T-cell (primary cell): Measurements from ENCODE around the gene MOXD1. TPM values are rescaled to one million over a fixed set of nuclear protein-coding genes. Genes with fewer than 3 reads are reported as not detected.

Experiments used
- ATAC-seq, 4 experiments: fragments of 200-7000 bp in 3 of 4; fragments of 150-1000 bp in 1 of 4; cut with Tn5 transposase; replicated peaks in 1 of 4; 1 replicate in 3 of 4; 2 replicates in 1 of 4; pipeline ENCODE4 v1.10.0; 2021; ENCODE audit warnings: moderate library complexity in 3 of 4, mild to moderate bottlenecking in 2 of 4, moderate number of reproducible peaks in 1 of 4
- CTCF ChIA-PET, 2 donors: fragments of 300-600 bp; sonication (Branson Sonifier 250); formaldehyde crosslinking; loops; one replicate each; lab custom pipeline; 2022; ENCODE audit warnings: antibody characterized with exemption in 2 of 2; lab: Charles Lee
- POLR2A ChIA-PET, 2 donors: fragments of 300-600 bp; sonication (Branson Sonifier 250); formaldehyde crosslinking; loops; one replicate each; lab custom pipeline; 2022; ENCODE audit warnings: antibody characterized with exemption in 2 of 2; lab: Charles Lee
- DNase-seq, 35 experiments: peaks; one replicate each; pipeline versions ENCODE4 v3.0.0 to v3.0.0-alpha.2; 2013 to 2023
- H3K27ac ChIP-seq: one replicate; pipeline ENCODE4 v1.5.1; 2013; ENCODE audit warnings: low read length
- H3K27me3 ChIP-seq, 2 experiments: replicated peaks in 1 of 2; 1 replicate in 1 of 2; 2 replicates in 1 of 2; pipeline versions ENCODE4 v1.6.1 to v1.7.0; 2013; ENCODE audit warnings: low read length in 1 of 2, mixed read lengths in 1 of 2; ENCODE audit not compliant: control insufficient read depth in 2 of 2, insufficient read depth in 2 of 2; ENCODE audit errors: extremely low read depth in 1 of 2
- H3K36me3 ChIP-seq, 2 donors: 1 replicate in 1 of 2; 2 replicates in 1 of 2; pipeline versions ENCODE4 v1.6.1 to v1.7.0; 2013; ENCODE audit warnings: low read length in 1 of 2; ENCODE audit not compliant: control insufficient read depth in 2 of 2, insufficient read depth in 1 of 2; ENCODE audit errors: extremely low read depth in 1 of 2
- H3K4me1 ChIP-seq, 2 experiments: 1 replicate in 1 of 2; 2 replicates in 1 of 2; pipeline versions ENCODE4 v1.6.1 to v1.7.0; 2013; ENCODE audit warnings: low read length in 2 of 2, mixed read lengths in 1 of 2; ENCODE audit not compliant: insufficient read depth in 2 of 2, control insufficient read depth in 1 of 2; ENCODE audit errors: extremely low read depth in 1 of 2
- H3K4me3 ChIP-seq, 2 donors: 1 replicate in 1 of 2; 2 replicates in 1 of 2; pipeline versions ENCODE4 v1.5.1 to v1.7.0; 2013; ENCODE audit warnings: mild to moderate bottlenecking in 2 of 2, low read length in 1 of 2, moderate library complexity in 1 of 2; ENCODE audit not compliant: control insufficient read depth in 1 of 2; ENCODE audit errors: extremely low read depth in 1 of 2
- H3K9me3 ChIP-seq: 2 replicates; pipeline ENCODE4 v1.7.0; 2013
- H3K27ac Mint-ChIP-seq, 2 donors: one replicate each; pipeline ENCODE4 v1.8.0; 2020 to 2021; ENCODE audit warnings: mild to moderate bottlenecking in 2 of 2, mixed read lengths in 2 of 2
- H3K27me3 Mint-ChIP-seq, 2 donors: one replicate each; pipeline ENCODE4 v1.8.0; 2021 to 2022; ENCODE audit warnings: mixed read lengths in 2 of 2
- H3K36me3 Mint-ChIP-seq: one replicate; pipeline ENCODE4 v1.8.0; 2021; ENCODE audit warnings: mixed read lengths
- H3K4me1 Mint-ChIP-seq, 3 donors: one replicate each; pipeline ENCODE4 v1.8.0; 2020 to 2022; ENCODE audit warnings: mixed read lengths in 3 of 3, mild to moderate bottlenecking in 1 of 3
- H3K4me3 Mint-ChIP-seq, 3 donors: one replicate each; pipeline ENCODE4 v1.8.0; 2020 to 2022; ENCODE audit warnings: mild to moderate bottlenecking in 3 of 3, mixed read lengths in 3 of 3, moderate library complexity in 3 of 3
- H3K9me3 Mint-ChIP-seq, 3 donors: one replicate each; pipeline ENCODE4 v1.8.0; 2020 to 2022; ENCODE audit warnings: mixed read lengths in 3 of 3
- WGBS: methylation state at CpG from one replicate; pipeline ENCODE4 v1.1.5; 2013; ENCODE audit warnings: missing lambda C conversion rate; ENCODE audit not compliant: insufficient coverage; 5-methylcytosine and 5-hydroxymethylcytosine counted together
- total RNA-seq, 35 experiments: library from RNA in 6 of 35; stranded (reverse) in 6 of 35; fragments of 120-200 nt in 1 of 35; gene quantifications; one replicate each; pipeline versions ENCODE4 v1.2.1 to v1.2.4 and lab custom pipeline; 2013 to 2026

The MOXD1 gene
- under 1 TPM in 4 of 5 donors, not detected in 1; 0.13 to 0.53 (median 0.15) TPM for total RNA-seq
- 0.17 TPM for total RNA-seq (2013)
- total RNA-seq (lab: John Stamatoyannopoulos, UW) = 0 to 0.33 (median 0) reads per million in 29 experiments

DNA sequence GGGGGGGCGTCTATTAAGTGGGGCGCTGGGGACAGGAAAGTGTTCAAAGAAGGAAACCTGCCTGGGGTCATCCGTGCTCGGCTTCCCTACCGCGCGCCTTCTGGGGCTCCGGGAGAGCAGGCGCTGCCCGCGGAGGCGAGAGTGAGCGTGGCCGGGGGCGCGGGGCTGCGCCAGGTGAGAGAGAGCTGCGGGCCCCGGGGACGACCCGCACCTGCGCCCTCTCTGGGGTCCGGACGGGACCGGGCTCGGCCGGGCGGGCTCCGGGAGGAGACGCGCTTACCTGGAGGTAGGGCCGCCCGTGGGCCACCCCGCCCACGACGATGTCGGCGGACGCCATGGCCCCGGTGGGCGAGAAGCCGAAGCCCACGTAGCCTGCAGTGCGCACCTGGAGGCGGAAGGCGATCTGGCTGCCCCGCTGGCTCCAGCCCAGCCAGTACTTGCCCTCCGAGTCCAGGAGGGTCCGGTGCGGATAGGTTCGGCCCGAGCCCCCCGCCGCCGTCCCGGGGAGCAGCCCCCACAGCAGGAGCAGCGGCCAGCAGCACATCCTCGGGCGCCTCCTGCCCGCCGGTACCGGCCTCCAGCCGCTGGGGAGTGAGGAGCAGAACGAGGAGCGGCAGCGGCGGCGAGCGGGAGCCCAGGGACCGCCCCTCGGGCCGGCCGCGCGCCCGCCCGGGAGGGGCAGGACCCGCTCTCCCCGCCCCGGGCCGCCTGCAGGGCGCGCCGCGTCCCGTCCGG is at the start of gene MOXD1:
TSS of gene MOXD1 (minus strand) at position 593 of the 735 bp plus-strand sequence. CDS start at position 544, 49 bp downstream.
- ChIA-PET POLR2A (no interaction called here), CTCF (no interaction called here)
- Mint-ChIP-seq H3K4me3 (peak within 1 kb of the TSS; percentile 41 to 72 (median 51)), H3K36me3 (no peaks in the 10 kb centered on the region), H3K9me3 (peaks cover 0 to 6% (median 3%) of the 10 kb centered on the region in 3 donors), H3K4me1 (peaks cover 6 to 16% (median 10%) of the 10 kb centered on the region in 3 donors), H3K27me3 (peaks cover 53 to 58% of the 10 kb centered on the region in 2 donors), H3K27ac (no peak within 1 kb of the TSS)
- Histone ChIP-seq H3K27me3 (peaks cover 19 to 24% of the 10 kb centered on the region in 2 experiments), H3K9me3 (no peaks in the 10 kb centered on the region), H3K4me1 (peaks cover 0 to 12% of the 10 kb centered on the region in 2 experiments), H3K4me3 (peak within 1 kb of the TSS in 1 of 2 donors; percentile 57), H3K36me3 (no peaks in the 10 kb centered on the region), H3K27ac (no peak within 1 kb of the TSS)
- peak in 3 of 4 experiments; percentile 19 to 36 (median 32) for ATAC-seq
- WGBS = 3% methylated on average over 85 of the region's 87 CpGs
- no peak for DNase-seq

DNA sequence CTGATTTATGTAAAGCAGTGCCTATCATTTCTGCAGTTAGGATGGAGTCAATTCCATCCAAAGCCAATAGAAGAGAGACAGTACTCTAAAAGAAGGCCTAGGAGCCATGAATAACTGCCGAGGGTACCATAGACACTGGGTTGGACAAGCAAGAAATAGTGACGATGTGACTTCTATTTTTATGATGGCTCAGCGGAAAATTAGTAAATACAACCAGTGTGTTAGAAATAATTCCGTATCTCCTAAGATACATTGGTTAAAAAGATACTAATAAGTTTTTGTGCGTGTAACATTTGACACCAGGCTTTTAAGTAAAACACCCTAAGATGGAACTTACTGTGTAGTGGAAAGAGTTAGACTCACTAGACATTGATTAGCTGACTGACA is 45.6 kb upstream of the MOXD1 start:
- H3K36me3 Mint-ChIP-seq = peaks cover 24% of the 10 kb centered on the region
- H3K4me3 Mint-ChIP-seq = no peak overlapping the region
- DNase-seq (no peak), ATAC-seq (no peak)
- no peaks in the 10 kb centered on the region for H3K4me1 Mint-ChIP-seq
- POLR2A ChIA-PET = no interaction called here
- no peak overlapping the region for H3K27ac Mint-ChIP-seq
- peaks cover 3 to 15% (median 4%) of the 10 kb centered on the region in 3 donors for H3K9me3 Mint-ChIP-seq
- WGBS = 93% methylated on average over 2 of the region's 5 CpGs
- no peak overlapping the region for H3K4me3 ChIP-seq
- H3K36me3 ChIP-seq = peaks cover 0 to 7% of the 10 kb centered on the region in 2 donors
- CTCF ChIA-PET = no interaction called here
- H3K9me3 ChIP-seq = no peaks in the 10 kb centered on the region
- H3K27me3 ChIP-seq = no peaks in the 10 kb centered on the region
- H3K4me1 ChIP-seq = no peaks in the 10 kb centered on the region
- H3K27ac ChIP-seq = no peak overlapping the region
- no peaks in the 10 kb centered on the region for H3K27me3 Mint-ChIP-seq

DNA sequence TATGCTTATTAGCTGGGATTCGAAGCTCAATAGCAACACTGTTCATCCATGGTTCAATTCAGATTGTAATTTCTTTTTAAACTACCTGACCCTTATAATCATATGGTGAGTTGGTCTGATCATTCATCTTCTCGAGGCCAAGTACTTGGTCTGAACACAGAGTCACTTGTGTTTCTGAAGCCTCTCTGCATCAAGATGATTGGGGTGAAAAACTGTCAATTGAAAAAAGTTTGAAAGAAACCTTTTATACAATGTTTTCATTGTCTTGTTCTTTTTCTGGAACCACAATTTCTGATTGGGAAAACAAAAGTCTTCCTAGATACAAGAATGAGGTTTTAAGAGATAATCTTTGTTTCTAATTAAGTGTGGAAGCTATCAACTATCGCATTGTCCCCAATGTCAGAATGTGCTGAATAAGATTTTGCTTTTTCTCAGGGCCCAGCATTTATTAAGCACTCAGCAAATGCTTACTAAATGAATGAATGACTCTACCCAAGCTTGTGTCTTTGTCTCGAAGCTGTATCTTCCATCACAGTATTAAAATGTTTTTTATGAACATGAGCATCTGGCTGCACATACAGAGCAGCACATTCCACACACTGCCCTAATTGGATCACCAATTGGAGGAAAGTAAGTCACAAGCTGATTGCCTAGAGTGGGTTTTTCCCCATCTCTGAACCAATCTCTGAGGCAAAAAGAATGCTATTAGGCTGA is 45.0 kb upstream of the MOXD1 start:
- no peak overlapping the region for H3K27ac Mint-ChIP-seq
- peaks cover 4 to 21% (median 8%) of the 10 kb centered on the region in 3 donors for H3K9me3 Mint-ChIP-seq
- Histone ChIP-seq H3K9me3 (no peaks in the 10 kb centered on the region), H3K27me3 (no peaks in the 10 kb centered on the region), H3K4me3 (no peak overlapping the region), H3K36me3 (peaks cover 0 to 7% of the 10 kb centered on the region in 2 donors), H3K4me1 (no peaks in the 10 kb centered on the region), H3K27ac (no peak overlapping the region)
- no peaks in the 10 kb centered on the region for H3K4me1 Mint-ChIP-seq
- ATAC-seq (no peak), DNase-seq (no peak)
- no CpG with 5 or more reads among the region's 4 CpGs for WGBS
- CTCF ChIA-PET = no interaction called here
- POLR2A ChIA-PET = no interaction called here
- peaks cover 19% of the 10 kb centered on the region for H3K36me3 Mint-ChIP-seq
- no peak overlapping the region for H3K4me3 Mint-ChIP-seq
- no peaks in the 10 kb centered on the region for H3K27me3 Mint-ChIP-seq

DNA sequence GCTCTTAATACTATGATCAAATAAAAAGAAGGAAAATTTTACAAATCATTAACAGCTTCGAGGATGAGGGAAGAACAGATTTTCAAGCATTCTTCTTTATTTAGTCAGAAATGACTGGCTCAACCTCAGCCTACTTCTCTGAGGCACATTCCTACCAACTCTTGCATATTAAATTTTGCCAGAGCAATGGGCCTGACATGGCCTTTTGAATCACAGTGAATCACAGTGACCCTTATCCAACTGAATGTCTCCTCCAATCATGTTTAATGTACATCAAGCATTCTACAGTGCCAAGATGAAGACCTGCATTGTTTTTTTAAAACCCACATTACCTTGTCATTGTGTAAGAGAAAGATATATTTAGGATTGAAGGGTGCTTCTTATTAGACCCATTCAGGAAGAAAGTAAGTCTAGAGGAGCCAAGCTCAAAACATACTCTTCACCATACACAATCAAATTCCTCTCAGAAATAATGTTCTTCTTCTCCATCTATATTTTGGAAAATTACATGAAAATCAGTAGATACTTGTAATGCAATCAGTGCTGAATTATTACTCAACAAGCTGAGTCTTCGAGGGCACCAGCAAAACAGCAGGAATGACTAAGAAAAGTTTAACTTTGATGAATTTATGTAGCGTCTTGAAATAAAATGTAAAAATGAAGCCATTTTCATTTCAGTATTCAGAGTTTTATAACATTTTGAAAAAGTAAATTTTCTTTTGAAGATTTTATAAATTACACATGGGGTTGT is 44.1 kb upstream of the MOXD1 start:
- Mint-ChIP-seq H3K27ac (no peak overlapping the region), H3K4me1 (no peaks in the 10 kb centered on the region), H3K27me3 (no peaks in the 10 kb centered on the region), H3K4me3 (no peak overlapping the region), H3K9me3 (peaks cover 4 to 27% (median 12%) of the 10 kb centered on the region in 3 donors), H3K36me3 (peaks cover 10% of the 10 kb centered on the region)
- Histone ChIP-seq H3K4me3 (no peak overlapping the region), H3K36me3 (peaks cover 0 to under 1% of the 10 kb centered on the region in 2 donors), H3K27ac (no peak overlapping the region), H3K9me3 (no peaks in the 10 kb centered on the region), H3K27me3 (no peaks in the 10 kb centered on the region), H3K4me1 (no peaks in the 10 kb centered on the region)
- ChIA-PET POLR2A (no interaction called here), CTCF (interaction anchor here in 1 of 2 donors (0.6 kb wide), 1 partner anchor 535 kb away, joined by 4 read pairs; no protein-coding TSS in a partner anchor)
- no peak for ATAC-seq
- no peak for DNase-seq
- WGBS = 100% methylated on average over 1 of the region's 3 CpGs

DNA sequence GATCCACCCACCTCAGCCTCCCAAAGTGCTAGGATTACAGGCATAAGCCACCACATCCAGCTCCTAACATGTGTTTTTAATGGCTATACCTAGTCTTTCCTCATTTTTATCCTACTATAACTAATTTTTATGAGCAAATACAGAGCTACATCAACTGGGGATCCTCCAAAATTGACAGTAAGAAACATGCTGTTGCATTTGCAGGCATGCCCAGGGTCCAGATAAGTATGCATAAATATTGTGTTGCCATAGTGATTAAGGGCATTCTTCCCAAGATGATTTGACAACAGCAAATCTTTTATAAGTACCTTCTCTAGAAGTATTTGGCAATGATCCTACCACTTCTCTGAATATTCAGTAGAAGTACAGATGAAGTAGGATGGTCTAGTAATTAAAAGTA is 41.9 kb upstream of the MOXD1 start:
- Mint-ChIP-seq H3K9me3 (peaks cover 12 to 27% (median 13%) of the 10 kb centered on the region in 3 donors), H3K27ac (no peak overlapping the region), H3K4me1 (no peaks in the 10 kb centered on the region), H3K27me3 (no peaks in the 10 kb centered on the region), H3K4me3 (no peak overlapping the region), H3K36me3 (no peaks in the 10 kb centered on the region)
- CTCF ChIA-PET = no interaction called here
- Histone ChIP-seq H3K27me3 (no peaks in the 10 kb centered on the region), H3K27ac (no peak overlapping the region), H3K4me3 (no peak overlapping the region), H3K36me3 (no peaks in the 10 kb centered on the region), H3K9me3 (no peaks in the 10 kb centered on the region), H3K4me1 (no peaks in the 10 kb centered on the region)
- ATAC-seq (no peak), DNase-seq (no peak)
- POLR2A ChIA-PET = no interaction called here

DNA sequence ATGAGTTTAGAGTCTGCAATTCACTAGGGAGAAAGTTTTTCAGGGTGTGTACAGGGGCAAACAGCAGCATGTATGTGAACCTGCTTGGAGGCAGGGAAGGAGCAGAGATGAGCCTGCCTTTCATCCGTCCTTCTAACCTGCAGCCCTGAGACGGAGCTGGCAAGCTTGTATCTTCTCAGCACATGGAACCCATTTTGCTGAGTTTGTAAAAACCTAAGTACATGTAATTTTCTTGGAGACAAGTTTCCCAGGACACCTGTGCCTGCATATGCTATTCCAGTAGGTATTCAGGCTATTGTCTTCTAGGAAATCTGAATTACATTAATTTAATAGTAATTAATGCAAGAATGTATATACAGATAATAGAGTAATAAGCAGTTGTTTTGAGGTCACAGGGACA is 28.8 kb upstream of the MOXD1 start:
- Mint-ChIP-seq H3K4me1 (no peaks in the 10 kb centered on the region), H3K9me3 (peaks cover 0 to 3% (median 0%) of the 10 kb centered on the region in 3 donors), H3K27ac (no peak overlapping the region), H3K4me3 (no peak overlapping the region), H3K36me3 (no peaks in the 10 kb centered on the region), H3K27me3 (peaks cover 21 to 41% of the 10 kb centered on the region in 2 donors)
- Histone ChIP-seq H3K36me3 (no peaks in the 10 kb centered on the region), H3K4me1 (no peaks in the 10 kb centered on the region), H3K9me3 (no peaks in the 10 kb centered on the region), H3K27ac (no peak overlapping the region), H3K4me3 (no peak overlapping the region), H3K27me3 (peaks cover 0 to 10% of the 10 kb centered on the region in 2 experiments)
- 90% methylated on average over 1 of the region's 2 CpGs for WGBS
- no peak for ATAC-seq
- ChIA-PET POLR2A (no interaction called here), CTCF (no interaction called here)
- no peak for DNase-seq
